ENCODE results near the gene MMP25. TPM values are rescaled to one million over a fixed set of nuclear protein-coding genes. Genes with fewer than 3 reads are reported as not detected.
"Not testable (repeated sequence)": the region's sequence is repeated elsewhere in the genome, so short reads cannot be mapped to it uniquely, and the experiment has no call there.

MMP25 gene
- polyA plus RNA-seq, 1 of the 3 experiments (the other 2 are of a cell fraction): 0.03 TPM

- Histone ChIP-seq H3K79me2 (ENCODE audit: insufficient read depth) (no peaks in the 10 kb centered on the region), H3K4me3 (ENCODE audit: low read depth in 2 of 2, low read length in 1 of 2) (no peak overlapping the region), H2AFZ (ENCODE audit: low read depth) (no peak overlapping the region), H3K4me2 (no peak overlapping the region), H3F3A (replicated peaks; ENCODE audit: insufficient read depth) (no peaks in the 10 kb centered on the region), H3K9me3 (no peaks in the 10 kb centered on the region), H3K9ac (no peak overlapping the region), H3K9me2 (no peaks in the 10 kb centered on the region), H3K27me3 (ENCODE audit: insufficient read depth) (peaks cover 59% of the 10 kb centered on the region), H4K20me1 (ENCODE audit: insufficient read depth) (no peaks in the 10 kb centered on the region), H3K4me1 (ENCODE audit: control insufficient read depth in 1 of 2, insufficient read depth in 2 of 2, low read depth in 1 of 2, low read length in 1 of 2) (no peaks in the 10 kb centered on the region), H3K36me3 (replicated peaks in 1 of 2; ENCODE audit: control insufficient read depth in 1 of 2, insufficient read depth in 2 of 2, low read length in 1 of 2) (no peaks in the 10 kb centered on the region), H3K27ac (ENCODE audit: low read depth in 2 of 2, low read length in 1 of 2) (no peak overlapping the region)
- no peak for DNase-seq
- ChIA-PET CTCF (interaction anchor here (1.2 to 2.1 kb wide), 2 partner anchors 12 to 17 kb away, joined by 3 to 11 read pairs; no protein-coding TSS in a partner anchor), POLR2A (no interaction called here)
- WGBS (ENCODE audit: low lambda C conversion rate): 44% methylated on average over 6 of the region's 6 CpGs
- TF ChIP-seq NRF1 (IDR thresholded peaks at IDR 0.05; ENCODE audit: low read depth, low read length): no peak
- no peak for TF ChIP-seq NFIC (IDR thresholded peaks at IDR 0.05; ENCODE audit: borderline replicate concordance)
- TF ChIP-seq ELF1 (IDR thresholded peaks at IDR 0.05): no peak
- no peak for TF ChIP-seq RCOR1 (IDR thresholded peaks at IDR 0.05; ENCODE audit: low read length)
- no peak for TF ChIP-seq MAX (IDR thresholded peaks at IDR 0.05; ENCODE audit: low read depth)
- no peak for TF ChIP-seq MXI1 (IDR thresholded peaks at IDR 0.05; ENCODE audit: low read depth, low read length)
- TF ChIP-seq FOSL2 (IDR thresholded peaks at IDR 0.05; ENCODE audit: borderline replicate concordance, low read depth): no peak
- TF ChIP-seq PBX3 (IDR thresholded peaks at IDR 0.05): no peak
- no peak for TF ChIP-seq ZBTB33 (IDR thresholded peaks at IDR 0.05; ENCODE audit: borderline replicate concordance, low read depth)
Measured at GRCh38 chr16:3076577-3076976, 30.2 kb downstream of the MMP25 start.

- TF ChIP-seq EZH2phosphoT487 (IDR thresholded peaks at IDR 0.05; ENCODE audit: borderline replicate concordance, low read depth): peak; percentile 59; the same call in 1 of the 2 replicates
- TF ChIP-seq JUND (IDR thresholded peaks at IDR 0.05): no peak
- TF ChIP-seq SMC3 (IDR thresholded peaks at IDR 0.05; ENCODE audit: low read depth, low read length): no peak
- TF ChIP-seq PBX3 (IDR thresholded peaks at IDR 0.05): no peak
- TF ChIP-seq USF1 (IDR thresholded peaks at IDR 0.05; ENCODE audit: borderline replicate concordance, low read depth): no peak
- no peak for TF ChIP-seq MEF2A (IDR thresholded peaks at IDR 0.05; ENCODE audit: borderline replicate concordance, low read depth)
- H3K27me3 ChIP-seq (ENCODE audit: insufficient read depth): peaks cover 58% of the 10 kb centered on the region
- H3K9ac ChIP-seq: no peak overlapping the region
- 19% methylated on average over 14 of the region's 17 CpGs for WGBS (ENCODE audit: low lambda C conversion rate)
- no peak overlapping the region for H3K27ac ChIP-seq (ENCODE audit: low read depth in 2 of 2, low read length in 1 of 2)
- H3K4me2 ChIP-seq: no peak overlapping the region
- H3K4me1 ChIP-seq (ENCODE audit: control insufficient read depth in 1 of 2, insufficient read depth in 2 of 2, low read depth in 1 of 2, low read length in 1 of 2): no peaks in the 10 kb centered on the region
- DNase-seq: no peak
- H3F3A ChIP-seq (replicated peaks; ENCODE audit: insufficient read depth): no peaks in the 10 kb centered on the region
- no peaks in the 10 kb centered on the region for H3K79me2 ChIP-seq (ENCODE audit: insufficient read depth)
- no peaks in the 10 kb centered on the region for H3K9me2 ChIP-seq
- ChIA-PET POLR2A (no interaction called here), CTCF (interaction anchor here (0.7 to 1.8 kb wide), 9 partner anchors 9 to 50 kb away, joined by 3 to 11 read pairs (median 3); partner anchors contain the start of gene IL32)
- no peaks in the 10 kb centered on the region for H3K36me3 ChIP-seq (replicated peaks in 1 of 2; ENCODE audit: control insufficient read depth in 1 of 2, insufficient read depth in 2 of 2, low read length in 1 of 2)
- H3K9me3 ChIP-seq: no peaks in the 10 kb centered on the region
- no peak overlapping the region for H3K4me3 ChIP-seq (ENCODE audit: low read depth in 2 of 2, low read length in 1 of 2)
- H4K20me1 ChIP-seq (ENCODE audit: insufficient read depth): no peaks in the 10 kb centered on the region
- H2AFZ ChIP-seq (ENCODE audit: low read depth): no peak overlapping the region
Measured at GRCh38 chr16:3080024-3080423, 33.7 kb downstream of the MMP25 start.

GRCh38 chr16:3081957-3082356 is 35.6 kb downstream of the MMP25 start:
- H3K36me3 ChIP-seq (replicated peaks in 1 of 2; ENCODE audit: control insufficient read depth in 1 of 2, insufficient read depth in 2 of 2, low read length in 1 of 2); DNase-seq; H4K20me1 ChIP-seq (ENCODE audit: insufficient read depth); H3K4me1 ChIP-seq (ENCODE audit: control insufficient read depth in 1 of 2, insufficient read depth in 2 of 2, low read depth in 1 of 2, low read length in 1 of 2); H3K4me3 ChIP-seq (ENCODE audit: low read depth in 2 of 2, low read length in 1 of 2); H3K9me2 ChIP-seq; H3F3A ChIP-seq (replicated peaks; ENCODE audit: insufficient read depth); H3K27ac ChIP-seq (ENCODE audit: low read depth in 2 of 2, low read length in 1 of 2); H2AFZ ChIP-seq (ENCODE audit: low read depth); H3K9ac ChIP-seq; H3K9me3 ChIP-seq; POLR2A ChIA-PET; H3K4me2 ChIP-seq; H3K79me2 ChIP-seq (ENCODE audit: insufficient read depth): not testable (repeated sequence)
- CTCF ChIA-PET: interaction anchor here (0.6 kb wide), 1 partner anchor 23 kb away, joined by 3 read pairs; no protein-coding TSS in a partner anchor
- 49% methylated on average over 13 of the region's 13 CpGs for WGBS (ENCODE audit: low lambda C conversion rate)
- H3K27me3 ChIP-seq (ENCODE audit: insufficient read depth): peaks cover 54% of the 10 kb centered on the region

Data from SK-N-SH (cell line).